ENCODE data around the gene NEGR1.

NEGR1 gene

DNA sequence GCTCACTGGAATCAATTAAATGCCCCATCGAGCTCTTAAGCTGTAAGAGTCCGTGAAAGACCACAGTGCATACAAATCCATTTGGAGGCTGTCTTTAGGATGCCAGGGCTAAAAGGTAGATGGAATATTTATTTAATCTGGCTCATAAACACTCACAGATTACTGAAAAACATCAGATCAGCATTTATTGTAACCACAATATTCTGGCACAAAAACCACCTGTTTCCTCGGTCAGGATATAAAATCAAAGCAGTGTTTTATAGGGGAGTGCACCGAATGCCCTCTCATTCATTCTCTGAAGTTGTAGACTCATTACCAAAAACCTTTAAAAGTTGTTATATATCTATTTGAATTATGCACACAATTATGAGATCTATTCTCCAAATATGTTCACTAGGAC, 500.9 kb downstream of the NEGR1 start:
- H3K4me1 Mint-ChIP-seq, result no peaks in the 10 kb centered on the region
- no peaks in the 10 kb centered on the region for H3K36me3 Mint-ChIP-seq
- no peaks in the 10 kb centered on the region for H3K27me3 Mint-ChIP-seq
- no peak for DNase-seq
- H3K9me3 Mint-ChIP-seq, result no peaks in the 10 kb centered on the region
- H3K27ac Mint-ChIP-seq, result no peak overlapping the region
- no peak overlapping the region for H3K4me3 Mint-ChIP-seq
- CTCF ChIA-PET, result no interaction called here

DNA sequence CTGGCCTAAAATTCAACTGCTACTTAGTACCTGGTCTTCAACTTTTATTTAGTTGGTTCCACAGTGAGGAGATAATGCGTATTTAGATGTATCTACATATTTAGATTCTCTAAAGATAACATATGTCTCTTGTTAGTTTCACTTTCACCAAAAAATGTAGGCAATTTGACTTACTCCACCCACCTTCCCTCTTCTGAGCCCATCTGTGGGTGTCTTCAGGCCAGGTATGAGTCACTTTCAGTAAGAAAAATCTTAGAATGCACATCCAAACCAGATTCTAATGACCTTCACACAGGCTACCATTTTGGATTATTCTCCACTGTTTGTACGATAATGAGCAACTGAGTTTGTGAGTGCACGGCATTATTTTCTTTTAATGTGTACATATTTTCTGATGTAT, 501.7 kb downstream of the NEGR1 start:
- H3K9me3 Mint-ChIP-seq, result no peaks in the 10 kb centered on the region
- no peaks in the 10 kb centered on the region for H3K27me3 Mint-ChIP-seq
- no peaks in the 10 kb centered on the region for H3K36me3 Mint-ChIP-seq
- DNase-seq, result no peak
- H3K4me1 Mint-ChIP-seq, result no peaks in the 10 kb centered on the region
- H3K27ac Mint-ChIP-seq, result no peak overlapping the region
- CTCF ChIA-PET, result no interaction called here
- H3K4me3 Mint-ChIP-seq, result no peak overlapping the region

DNA sequence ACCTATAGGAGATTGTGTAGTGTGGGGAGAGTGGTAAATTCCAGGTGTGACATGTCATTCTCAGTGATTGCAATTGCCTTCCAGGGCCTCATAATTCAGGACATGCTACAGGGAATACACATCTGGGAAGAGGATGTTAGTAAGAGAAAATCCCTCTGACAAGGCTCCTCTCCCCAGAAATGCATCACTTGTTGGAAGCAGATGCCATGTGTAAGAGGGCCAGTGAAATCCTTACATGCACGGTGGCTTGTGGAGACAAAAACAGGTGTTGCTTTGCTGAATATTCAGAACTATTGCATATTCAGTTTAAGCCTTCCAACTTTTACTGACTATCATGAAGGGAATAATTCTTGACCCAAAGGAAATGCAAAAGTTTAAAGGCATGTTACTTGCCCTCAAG, 503.4 kb downstream of the NEGR1 start:
- no peak for DNase-seq
- CTCF ChIA-PET, result no interaction called here
- H3K27ac Mint-ChIP-seq, result no peak overlapping the region

DNA sequence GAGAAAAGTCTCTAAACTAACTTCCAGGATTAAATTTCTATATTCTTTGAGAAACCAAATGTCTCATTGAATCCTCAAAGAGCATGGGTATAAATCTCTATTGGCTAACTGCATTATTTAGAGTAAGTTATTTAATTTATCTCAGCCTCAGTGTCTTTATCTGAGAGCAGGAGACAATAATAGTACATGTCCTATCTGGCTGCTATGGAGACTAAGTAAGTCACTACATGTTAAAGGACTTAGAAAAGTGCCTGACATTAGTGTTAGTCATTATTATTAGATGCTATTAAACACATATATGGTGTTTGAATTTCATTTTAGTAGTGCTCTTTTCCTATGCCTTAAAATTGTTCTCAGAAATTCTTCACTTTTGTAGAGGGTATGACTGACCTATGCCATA, 505.2 kb downstream of the NEGR1 start:
- Mint-ChIP-seq H3K9me3 (no peaks in the 10 kb centered on the region), H3K27me3 (no peaks in the 10 kb centered on the region), H3K4me1 (no peaks in the 10 kb centered on the region), H3K27ac (no peak overlapping the region), H3K4me3 (no peak overlapping the region), H3K36me3 (no peaks in the 10 kb centered on the region)
- no peak for DNase-seq
- CTCF ChIA-PET, result no interaction called here

More for the DNA sequence above, 503.4 kb downstream of the NEGR1 start:
- Mint-ChIP-seq H3K4me3 (no peak overlapping the region), H3K9me3 (no peaks in the 10 kb centered on the region), H3K36me3 (no peaks in the 10 kb centered on the region), H3K4me1 (no peaks in the 10 kb centered on the region), H3K27me3 (no peaks in the 10 kb centered on the region)

DNA sequence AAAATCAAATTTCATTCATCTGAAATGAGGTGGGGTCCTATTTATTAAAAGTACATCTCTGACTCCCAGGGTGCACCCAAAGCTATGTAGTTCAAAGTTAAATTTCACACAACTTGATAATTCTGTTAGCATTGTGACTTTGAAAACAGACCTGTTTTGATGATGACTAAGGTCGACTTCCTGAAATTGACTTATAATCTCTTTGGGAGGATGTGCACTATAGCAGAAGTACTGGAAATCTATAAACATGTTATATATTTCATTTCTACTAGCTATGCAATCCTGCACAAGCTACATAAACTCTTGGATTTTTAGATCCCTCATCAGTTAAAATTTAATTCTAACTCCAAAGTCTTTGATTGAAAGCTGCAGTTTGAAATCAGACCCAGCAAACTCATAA, 507.6 kb downstream of the NEGR1 start:
- no peaks in the 10 kb centered on the region for H3K36me3 Mint-ChIP-seq
- no peak overlapping the region for H3K27ac Mint-ChIP-seq
- no peak for DNase-seq
- no peaks in the 10 kb centered on the region for H3K27me3 Mint-ChIP-seq
- no peaks in the 10 kb centered on the region for H3K4me1 Mint-ChIP-seq
- CTCF ChIA-PET, result no interaction called here
- peaks cover 4% of the 10 kb centered on the region for H3K9me3 Mint-ChIP-seq
- H3K4me3 Mint-ChIP-seq, result no peak overlapping the region

DNA sequence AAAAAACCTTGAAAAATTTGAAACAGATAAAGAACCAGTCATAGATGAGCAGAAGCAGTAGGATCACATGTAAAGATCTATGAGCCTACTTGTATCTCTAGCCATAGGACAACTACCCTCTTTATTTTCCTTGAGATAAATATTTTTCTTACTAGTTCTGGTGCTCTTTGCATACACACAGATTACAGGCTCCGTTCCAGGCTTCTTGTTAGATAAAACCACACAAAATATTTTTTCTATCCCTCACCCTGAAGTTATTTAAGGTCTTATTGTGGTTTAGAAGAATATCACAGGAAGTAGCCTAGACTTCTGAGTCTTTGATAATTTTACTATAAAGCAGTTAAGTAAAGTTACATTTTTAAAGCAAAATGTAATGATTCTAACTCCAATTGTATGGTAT, 512.2 kb downstream of the NEGR1 start:
- Mint-ChIP-seq H3K4me3 (no peak overlapping the region), H3K4me1 (no peaks in the 10 kb centered on the region), H3K27me3 (no peaks in the 10 kb centered on the region), H3K9me3 (peaks cover 12% of the 10 kb centered on the region), H3K27ac (no peak overlapping the region), H3K36me3 (no peaks in the 10 kb centered on the region)
- CTCF ChIA-PET, result no interaction called here
- DNase-seq, result no peak

DNA sequence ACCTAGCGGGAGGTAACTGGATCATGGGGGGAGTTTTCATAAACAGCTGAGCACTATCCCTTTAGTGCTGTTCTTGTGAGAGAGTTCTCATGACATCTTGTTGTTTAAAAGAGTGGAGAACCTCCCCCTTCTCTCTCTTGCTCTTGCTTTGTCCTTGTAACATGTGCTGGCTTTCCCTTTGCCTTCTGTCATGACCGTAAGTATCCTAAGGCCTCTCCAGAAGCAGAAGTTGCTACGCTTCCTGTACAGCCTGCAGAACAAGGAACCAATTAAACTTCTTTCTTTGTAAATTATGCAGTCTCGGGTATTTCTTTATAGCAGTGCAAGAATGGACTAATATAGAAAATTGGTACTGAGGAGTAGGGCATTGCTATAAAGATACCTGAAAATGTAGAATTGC, 515.6 kb downstream of the NEGR1 start:
- Mint-ChIP-seq H3K4me1 (no peaks in the 10 kb centered on the region), H3K36me3 (no peaks in the 10 kb centered on the region), H3K9me3 (peaks cover 14% of the 10 kb centered on the region), H3K27ac (no peak overlapping the region), H3K4me3 (no peak overlapping the region), H3K27me3 (no peaks in the 10 kb centered on the region)
- no peak for DNase-seq
- CTCF ChIA-PET, result no interaction called here

DNA sequence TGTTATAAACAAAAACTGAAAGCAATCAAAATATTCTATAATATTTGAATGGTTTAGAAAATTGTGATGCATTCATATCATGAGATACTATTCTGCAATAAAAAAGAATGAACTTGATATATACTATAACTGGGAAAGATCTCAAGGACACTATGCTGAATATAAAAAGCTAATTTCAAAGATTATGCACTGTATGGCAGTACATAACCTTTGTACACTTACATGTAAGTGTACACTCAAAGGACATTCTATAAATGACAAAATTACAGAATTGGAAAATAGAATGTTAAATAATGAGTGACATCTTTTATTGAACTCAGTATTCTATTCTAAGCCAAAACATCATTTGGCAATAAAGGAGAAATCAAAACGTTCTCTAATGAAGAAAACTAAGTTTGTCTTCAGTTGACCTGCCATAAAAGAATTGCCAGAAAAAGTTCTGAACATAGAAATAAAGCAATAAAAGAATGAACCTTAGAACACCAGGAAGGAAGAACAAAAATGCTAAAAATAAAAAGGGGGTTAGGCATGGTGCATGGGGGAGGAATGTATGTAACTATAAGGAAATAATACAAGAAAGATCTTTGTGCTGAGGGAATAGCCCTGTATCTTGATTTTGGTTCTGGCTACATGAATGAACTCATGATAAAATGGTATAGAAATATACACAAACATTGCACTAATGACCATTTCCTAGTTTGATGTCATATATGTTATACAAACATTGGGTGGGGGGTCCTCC, 519.7 kb downstream of the NEGR1 start:
- no peak overlapping the region for H3K4me3 Mint-ChIP-seq
- DNase-seq, result no peak
- CTCF ChIA-PET, result no interaction called here
- no peaks in the 10 kb centered on the region for H3K27me3 Mint-ChIP-seq
- peaks cover 5% of the 10 kb centered on the region for H3K9me3 Mint-ChIP-seq
- no peak overlapping the region for H3K27ac Mint-ChIP-seq
- no peaks in the 10 kb centered on the region for H3K36me3 Mint-ChIP-seq
- H3K4me1 Mint-ChIP-seq, result no peaks in the 10 kb centered on the region

DNA sequence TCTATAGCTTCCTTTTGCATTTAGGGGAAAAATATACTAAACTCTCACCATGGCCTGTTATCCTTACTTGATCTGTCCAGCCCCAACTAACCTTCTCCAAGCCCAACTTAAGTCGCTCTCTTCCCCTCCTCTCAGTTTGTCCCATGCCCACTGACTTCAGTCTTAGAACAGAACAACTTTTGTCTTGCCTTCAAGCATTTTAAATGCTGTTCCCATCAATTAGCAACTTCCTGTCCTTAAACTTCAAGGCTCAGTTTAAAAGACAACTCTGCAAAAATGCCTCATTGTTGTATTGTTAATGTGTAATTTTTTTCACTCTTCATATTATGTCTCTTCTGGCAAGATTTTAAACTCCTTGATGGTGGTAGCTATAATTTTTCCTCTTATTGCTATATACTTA, 526.9 kb downstream of the NEGR1 start:
- Mint-ChIP-seq H3K36me3 (no peaks in the 10 kb centered on the region), H3K27me3 (no peaks in the 10 kb centered on the region), H3K9me3 (no peaks in the 10 kb centered on the region), H3K4me1 (no peaks in the 10 kb centered on the region), H3K4me3 (no peak overlapping the region), H3K27ac (no peak overlapping the region)
- DNase-seq, result no peak
- CTCF ChIA-PET, result no interaction called here

DNA sequence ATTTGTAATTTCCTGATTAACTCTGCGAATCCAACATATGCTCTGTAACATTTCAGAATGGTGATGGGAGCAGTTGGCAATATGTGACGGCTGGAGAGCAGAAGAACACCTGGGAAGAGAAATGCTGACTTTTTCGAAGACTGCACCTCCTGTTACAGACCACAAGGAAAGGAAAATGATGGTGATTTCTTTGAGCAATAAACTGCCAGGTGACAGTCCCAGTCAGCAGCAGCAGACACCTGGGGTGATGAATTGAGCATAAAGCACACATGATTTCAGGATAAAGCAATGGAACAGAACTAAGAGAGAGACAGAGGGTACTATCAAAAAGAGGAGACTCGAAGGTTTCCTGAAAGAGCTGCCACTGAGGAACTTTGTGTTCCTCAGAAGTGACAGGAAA, 528.6 kb downstream of the NEGR1 start:
- CTCF ChIA-PET, result no interaction called here
- H3K36me3 Mint-ChIP-seq, result no peaks in the 10 kb centered on the region
- no peaks in the 10 kb centered on the region for H3K4me1 Mint-ChIP-seq
- H3K9me3 Mint-ChIP-seq, result peaks cover 2% of the 10 kb centered on the region
- H3K4me3 Mint-ChIP-seq, result no peak overlapping the region
- H3K27ac Mint-ChIP-seq, result no peak overlapping the region
- DNase-seq, result no peak
- no peaks in the 10 kb centered on the region for H3K27me3 Mint-ChIP-seq

DNA sequence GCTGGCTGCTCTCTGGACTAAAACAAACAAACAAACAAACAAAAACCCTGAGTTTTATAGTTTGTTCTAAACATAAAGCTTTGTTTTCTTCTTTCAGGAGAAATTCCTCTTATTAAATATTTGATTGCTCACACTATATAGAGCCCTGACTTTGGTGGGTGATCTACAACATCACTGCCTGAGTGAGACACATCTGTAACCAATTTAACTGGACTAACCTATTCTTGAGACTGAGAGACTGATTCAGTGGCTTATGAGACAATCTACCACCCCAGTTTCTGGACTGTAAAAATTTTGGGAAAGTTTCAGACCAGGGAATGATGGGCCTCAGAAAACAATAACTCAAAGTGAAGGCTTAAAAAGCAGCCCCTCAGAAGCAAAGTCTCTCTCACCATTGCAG, 537.0 kb downstream of the NEGR1 start:
- Mint-ChIP-seq H3K36me3 (no peaks in the 10 kb centered on the region), H3K9me3 (peaks cover 2% of the 10 kb centered on the region), H3K27me3 (no peaks in the 10 kb centered on the region), H3K4me1 (no peaks in the 10 kb centered on the region), H3K4me3 (no peak overlapping the region), H3K27ac (no peak overlapping the region)
- no peak for DNase-seq
- CTCF ChIA-PET, result no interaction called here

DNA sequence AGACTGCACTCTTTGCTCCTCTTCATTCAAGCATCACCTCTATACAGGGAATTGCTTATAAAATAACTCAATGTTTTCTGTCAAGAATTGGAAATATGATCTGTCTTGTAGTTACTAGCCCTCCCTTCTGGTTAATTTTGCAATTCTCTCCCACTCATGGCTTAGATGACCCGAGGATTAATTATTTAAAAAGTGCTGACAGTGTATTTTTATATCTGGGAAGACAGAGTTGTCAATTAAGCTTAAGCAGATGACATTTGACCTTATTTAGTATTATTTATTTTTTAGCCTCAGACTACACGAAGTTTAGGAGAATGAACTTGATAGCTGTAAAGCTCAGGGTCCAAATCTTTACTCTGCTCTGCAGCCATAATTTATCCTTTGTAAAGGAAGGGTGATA, 538.5 kb downstream of the NEGR1 start:
- H3K27me3 Mint-ChIP-seq, result no peaks in the 10 kb centered on the region
- peaks cover 1% of the 10 kb centered on the region for H3K9me3 Mint-ChIP-seq
- no peak overlapping the region for H3K27ac Mint-ChIP-seq
- no peaks in the 10 kb centered on the region for H3K36me3 Mint-ChIP-seq
- no peak overlapping the region for H3K4me3 Mint-ChIP-seq
- H3K4me1 Mint-ChIP-seq, result no peaks in the 10 kb centered on the region
- DNase-seq, result no peak
- CTCF ChIA-PET, result no interaction called here

DNA sequence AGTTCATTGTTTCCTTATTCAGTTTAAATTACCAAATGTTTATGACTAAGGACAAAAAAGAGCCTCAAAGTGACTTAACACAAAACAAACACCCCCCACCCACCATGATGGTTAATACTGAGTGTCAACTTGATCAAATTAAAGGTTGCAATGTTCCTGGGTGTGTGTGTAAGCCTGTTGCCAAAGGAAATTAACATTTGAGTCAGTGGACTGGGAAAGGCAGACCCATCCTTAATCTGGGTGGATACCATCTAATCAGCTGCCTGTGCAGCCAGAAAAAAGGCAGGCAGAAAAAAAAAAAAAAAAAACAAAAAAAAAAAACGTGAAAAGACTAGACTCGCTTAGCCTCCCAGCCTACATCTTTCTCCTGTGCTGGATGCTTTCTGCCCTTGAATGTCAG, 543.4 kb downstream of the NEGR1 start:
- CTCF ChIA-PET, result no interaction called here
- Mint-ChIP-seq H3K4me1 (no peaks in the 10 kb centered on the region), H3K9me3 (peaks cover 1% of the 10 kb centered on the region), H3K27me3 (no peaks in the 10 kb centered on the region), H3K4me3 (no peak overlapping the region), H3K27ac (no peak overlapping the region), H3K36me3 (no peaks in the 10 kb centered on the region)
- no peak for DNase-seq

DNA sequence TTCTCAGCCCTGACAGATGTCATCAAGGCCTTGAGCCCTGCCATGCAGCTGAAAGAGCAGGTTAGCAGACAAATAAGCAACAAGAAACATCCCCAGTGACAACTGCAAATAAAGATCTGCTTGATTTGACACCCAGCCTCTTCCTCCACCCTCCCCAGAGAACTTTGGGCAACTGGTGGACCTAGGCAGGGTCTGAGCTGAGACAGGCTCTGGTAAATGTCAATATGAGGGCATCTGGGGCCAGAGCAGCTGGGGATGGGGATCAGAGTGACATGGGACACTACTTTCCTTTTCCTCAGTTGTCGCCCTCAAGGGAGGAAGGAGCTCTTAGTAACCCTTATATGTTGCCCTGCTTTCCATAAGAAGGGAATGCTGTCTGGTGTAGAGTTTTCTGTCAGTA, 544.1 kb downstream of the NEGR1 start:
- Mint-ChIP-seq H3K4me1 (no peaks in the 10 kb centered on the region), H3K4me3 (no peak overlapping the region), H3K36me3 (no peaks in the 10 kb centered on the region), H3K9me3 (peaks cover 1% of the 10 kb centered on the region), H3K27ac (no peak overlapping the region), H3K27me3 (no peaks in the 10 kb centered on the region)
- no peak for DNase-seq
- CTCF ChIA-PET, result no interaction called here

DNA sequence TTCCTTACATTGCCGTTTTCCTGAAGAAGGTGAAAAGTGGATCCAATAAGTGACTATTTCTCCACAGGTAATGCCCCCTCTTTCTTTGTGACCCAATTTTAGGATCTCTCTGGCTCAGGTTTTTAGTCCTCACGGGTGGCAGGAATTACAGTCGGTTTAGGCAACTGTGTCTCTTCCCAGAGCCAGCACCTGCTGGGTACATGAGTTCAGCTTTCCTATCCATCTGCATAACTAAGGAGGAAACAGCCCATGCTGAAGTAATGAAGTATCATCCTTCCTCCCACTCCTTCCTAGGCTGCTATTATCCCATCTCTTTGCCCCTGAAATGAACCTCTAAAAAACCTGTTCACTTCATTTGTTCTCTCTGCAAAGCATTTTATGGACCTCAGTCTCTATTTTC, 544.6 kb downstream of the NEGR1 start:
- H3K36me3 Mint-ChIP-seq, result no peaks in the 10 kb centered on the region
- CTCF ChIA-PET, result no interaction called here
- H3K27me3 Mint-ChIP-seq, result no peaks in the 10 kb centered on the region
- no peak for DNase-seq
- no peaks in the 10 kb centered on the region for H3K4me1 Mint-ChIP-seq
- no peak overlapping the region for H3K27ac Mint-ChIP-seq
- no peak overlapping the region for H3K4me3 Mint-ChIP-seq
- peaks cover 1% of the 10 kb centered on the region for H3K9me3 Mint-ChIP-seq

DNA sequence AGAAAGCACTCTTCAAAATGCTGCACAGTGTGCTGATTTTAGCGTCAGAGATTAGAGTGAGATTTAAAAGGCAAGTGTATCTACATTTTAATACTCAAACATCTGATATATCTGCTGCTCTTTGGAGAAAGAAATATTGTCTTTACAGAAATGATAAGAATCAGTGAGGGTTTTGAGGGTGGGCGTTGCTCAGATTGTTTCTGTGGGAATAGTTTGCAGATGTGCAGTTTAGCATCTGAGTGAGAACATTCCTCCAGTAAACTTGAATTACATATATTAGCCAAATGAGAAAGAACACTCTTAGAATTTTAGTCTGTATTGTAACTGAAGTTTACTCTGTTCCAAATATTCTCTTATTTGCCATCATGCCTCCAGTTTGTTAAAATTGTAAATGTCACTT, 549.2 kb downstream of the NEGR1 start:
- H3K4me1 Mint-ChIP-seq, result no peaks in the 10 kb centered on the region
- H3K27me3 Mint-ChIP-seq, result no peaks in the 10 kb centered on the region
- CTCF ChIA-PET, result no interaction called here
- no peak overlapping the region for H3K27ac Mint-ChIP-seq
- no peak for DNase-seq
- H3K4me3 Mint-ChIP-seq, result no peak overlapping the region
- H3K36me3 Mint-ChIP-seq, result no peaks in the 10 kb centered on the region
- H3K9me3 Mint-ChIP-seq, result no peaks in the 10 kb centered on the region

Data from activated naive CD4-positive, alpha-beta T cell treated with anti-CD3 and anti-CD28 coated beads, Interleukin-2, amount 10 ng/mL, durations not matched to agents 7 days and 5 days (primary cell).